GM18870 (cell line): Measurements from ENCODE around the gene PIK3CD.
"Not testable (repeated sequence)": the region's sequence is repeated elsewhere in the genome, so short reads cannot be mapped to it uniquely, and the experiment has no call there.

Experiments used
- ATAC-seq: cut with Tn5 transposase; IDR thresholded peaks from one replicate; pipeline ENCODE4 v1.9.1; 2021; ENCODE audit warnings: moderate library complexity; ENCODE audit not compliant: unreplicated experiment

PIK3CD gene

GRCh38 chr1:9653491-9654050, 2.0 kb downstream of the PIK3CD start:
- ATAC-seq = no peak

GRCh38 chr1:9654051-9654833, 2.7 kb downstream of the PIK3CD start:
- no peak for ATAC-seq

- no peak for ATAC-seq
These were observed 3.5 kb downstream of the PIK3CD start for GRCh38 chr1:9654834-9655723.

- no peak for ATAC-seq
These were observed 4.3 kb downstream of the PIK3CD start for GRCh38 chr1:9655836-9656235.

- no peak for ATAC-seq
These were observed 6.0 kb downstream of the PIK3CD start for GRCh38 chr1:9657521-9658032.

GRCh38 chr1:9658199-9658598, 6.7 kb downstream of the PIK3CD start:
- no peak for ATAC-seq

- no peak for ATAC-seq
These were observed 7.8 kb downstream of the PIK3CD start for GRCh38 chr1:9659328-9659727.

- no peak for ATAC-seq
These were observed 11.7 kb downstream of the PIK3CD start for GRCh38 chr1:9663257-9663656.

GRCh38 chr1:9665193-9665592, 13.7 kb downstream of the PIK3CD start:
- ATAC-seq = no peak

GRCh38 chr1:9668080-9668479, 16.5 kb downstream of the PIK3CD start:
- no peak for ATAC-seq

- no peak for ATAC-seq
These were observed 18.6 kb downstream of the PIK3CD start for GRCh38 chr1:9670085-9670484.

- no peak for ATAC-seq
These were observed 20.0 kb downstream of the PIK3CD start for GRCh38 chr1:9671377-9672140.

- ATAC-seq = no peak
These were observed 20.9 kb downstream of the PIK3CD start for GRCh38 chr1:9672444-9672843.

- ATAC-seq = no peak
These were observed 23.9 kb downstream of the PIK3CD start for GRCh38 chr1:9675393-9675792.

- ATAC-seq = not testable (repeated sequence)
These were observed 24.6 kb downstream of the PIK3CD start for GRCh38 chr1:9676128-9676527.

GRCh38 chr1:9676815-9677393, 25.4 kb downstream of the PIK3CD start:
- no peak for ATAC-seq

GRCh38 chr1:9680091-9680490, 28.6 kb downstream of the PIK3CD start:
- ATAC-seq = no peak

GRCh38 chr1:9680828-9681227, 29.3 kb downstream of the PIK3CD start:
- no peak for ATAC-seq

GRCh38 chr1:9684801-9685200, 33.3 kb downstream of the PIK3CD start:
- no peak for ATAC-seq

- ATAC-seq = no peak
These were observed 35.8 kb downstream of the PIK3CD start for GRCh38 chr1:9687120-9687873.
